AG09319 (cell line): Measurements from ENCODE around the gene STK24.
A peak's percentile ranks its signal among the peaks of the same experiment; 100 is the strongest.

ENCODE experiments used
- DNase-seq: peaks from one replicate; pipeline ENCODE4 v3.0.0-alpha.2; 2010; ENCODE audit warnings: low read depth; ENCODE audit errors: extremely low read depth
- CTCF ChIP-seq: IDR thresholded peaks from 2 replicates; pipeline ENCODE4 v1.5.1; 2011; ENCODE audit warnings: low read depth, mild to moderate bottlenecking, inconsistent platforms, low read length, moderate library complexity

Gene STK24

GRCh38 chr13:98454389-98454881, 122.5 kb downstream of the STK24 start:
- peak; percentile 79 for DNase-seq
- TF ChIP-seq CTCF: no peak

GRCh38 chr13:98452851-98453843, 123.8 kb downstream of the STK24 start:
- DNase-seq: no peak
- TF ChIP-seq CTCF: no peak

- no peak for DNase-seq
- TF ChIP-seq CTCF: no peak
These were observed 125.0 kb downstream of the STK24 start for GRCh38 chr13:98451676-98452470.

GRCh38 chr13:98450539-98451111, 126.3 kb downstream of the STK24 start:
- DNase-seq: no peak
- no peak for TF ChIP-seq CTCF

- no peak for TF ChIP-seq CTCF
- DNase-seq: no peak
These were observed 126.9 kb downstream of the STK24 start for GRCh38 chr13:98450026-98450425.

- no peak for DNase-seq
- TF ChIP-seq CTCF: no peak
These were observed 127.6 kb downstream of the STK24 start for GRCh38 chr13:98449273-98449672.
